Endothelial cell of umbilical vein (primary cell): ENCODE data around the gene FAM163A.

ENCODE experiments used
- FOS ChIP-seq: IDR thresholded peaks from 2 replicates; pipeline ENCODE4 v1.6.1; 2011; ENCODE audit warnings: mild to moderate bottlenecking, low read length, moderate library complexity, borderline replicate concordance; ENCODE audit not compliant: insufficient read depth
- MYC ChIP-seq: IDR thresholded peaks from one replicate; pipeline ENCODE4 v1.6.1; 2011; ENCODE audit warnings: mild to moderate bottlenecking, low read depth, low read length
- TF ChIP-seq, protein P1 (sequence below), 2 donors: IDR thresholded peaks; 1 replicate in 1 of 2; 2 replicates in 1 of 2; pipeline ENCODE4 v1.5.1; 2011; ENCODE audit warnings: low read length in 2 of 2, mild to moderate bottlenecking in 2 of 2, moderate library complexity in 2 of 2, control low read depth in 1 of 2, inconsistent platforms in 1 of 2, low read depth in 1 of 2; ENCODE audit not compliant: insufficient read depth in 1 of 2; ENCODE audit errors: extremely low read depth in 1 of 2

DNA sequence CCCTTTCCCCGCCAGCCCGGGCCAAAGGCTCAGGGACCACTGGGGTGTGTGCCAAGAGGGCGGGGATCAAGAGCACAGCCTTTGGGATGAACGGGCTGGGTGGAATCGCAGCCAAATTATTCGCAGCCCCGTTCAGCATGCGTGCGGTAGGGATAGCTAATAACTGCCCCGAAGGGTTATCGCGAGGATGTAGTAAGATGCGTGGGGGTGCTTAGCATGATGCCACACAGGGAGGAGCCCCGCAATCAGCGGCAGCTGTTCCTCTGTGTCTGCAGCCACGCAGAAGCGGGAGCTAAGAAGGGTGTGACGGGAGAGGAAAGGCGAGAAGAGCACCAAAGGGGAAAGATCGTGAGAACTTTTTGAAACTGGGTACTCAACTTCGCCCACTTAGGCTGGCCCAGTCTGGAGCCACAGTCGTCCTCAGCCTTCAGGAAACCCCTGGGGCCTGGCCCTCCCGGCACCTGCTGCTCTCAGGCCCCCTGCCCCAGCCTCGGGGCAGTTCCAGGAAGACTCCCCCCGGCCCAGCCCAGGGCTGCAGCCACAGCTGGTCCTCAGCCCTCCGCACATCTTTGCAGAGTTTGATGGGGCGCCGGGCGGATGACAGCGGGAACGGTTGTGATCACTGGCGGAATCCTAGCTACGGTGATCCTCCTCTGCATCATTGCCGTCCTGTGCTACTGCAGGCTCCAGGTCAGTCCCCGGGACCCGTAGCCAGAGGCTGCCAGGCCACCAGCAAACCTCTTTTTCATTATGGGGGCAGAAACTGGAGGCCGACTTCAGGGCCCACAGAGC lies 69.6 kb downstream of the FAM163A start:
- TF ChIP-seq, protein P1, sequence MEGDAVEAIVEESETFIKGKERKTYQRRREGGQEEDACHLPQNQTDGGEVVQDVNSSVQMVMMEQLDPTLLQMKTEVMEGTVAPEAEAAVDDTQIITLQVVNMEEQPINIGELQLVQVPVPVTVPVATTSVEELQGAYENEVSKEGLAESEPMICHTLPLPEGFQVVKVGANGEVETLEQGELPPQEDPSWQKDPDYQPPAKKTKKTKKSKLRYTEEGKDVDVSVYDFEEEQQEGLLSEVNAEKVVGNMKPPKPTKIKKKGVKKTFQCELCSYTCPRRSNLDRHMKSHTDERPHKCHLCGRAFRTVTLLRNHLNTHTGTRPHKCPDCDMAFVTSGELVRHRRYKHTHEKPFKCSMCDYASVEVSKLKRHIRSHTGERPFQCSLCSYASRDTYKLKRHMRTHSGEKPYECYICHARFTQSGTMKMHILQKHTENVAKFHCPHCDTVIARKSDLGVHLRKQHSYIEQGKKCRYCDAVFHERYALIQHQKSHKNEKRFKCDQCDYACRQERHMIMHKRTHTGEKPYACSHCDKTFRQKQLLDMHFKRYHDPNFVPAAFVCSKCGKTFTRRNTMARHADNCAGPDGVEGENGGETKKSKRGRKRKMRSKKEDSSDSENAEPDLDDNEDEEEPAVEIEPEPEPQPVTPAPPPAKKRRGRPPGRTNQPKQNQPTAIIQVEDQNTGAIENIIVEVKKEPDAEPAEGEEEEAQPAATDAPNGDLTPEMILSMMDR (IDR thresholded peaks at IDR 0.05; ENCODE audit: extremely low read depth in 1 of 2, insufficient read depth in 1 of 2, low read depth in 1 of 2, low read length in 2 of 2): no peak
- TF ChIP-seq FOS: no peak
- TF ChIP-seq MYC: no peak
